Stimulated activated CD4-positive, alpha-beta T cell treated with anti-CD3 and anti-CD28 coated beads, Interleukin-12 subunit alpha, Interleukin-12 subunit beta, amount 100 ng/mL, for 4 hours (primary cell): ENCODE results near the gene EPOP.

ENCODE experiments used
- DNase-seq: peaks from one replicate; pipeline ENCODE4 v3.0.0-alpha.2; 2020

EPOP gene

GRCh38 chr17:38705523-38705802 is 30.7 kb upstream of the EPOP start:
- no peak for DNase-seq

GRCh38 chr17:38704606-38705522 is 30.1 kb upstream of the EPOP start, which contains the start of gene MLLT6:
Gene MLLT6, plus strand, starts transcription at chr17:38705273. Its CDS starts 360 bp downstream, at chr17:38705633.
- DNase-seq, result peak; percentile 83

DNA sequence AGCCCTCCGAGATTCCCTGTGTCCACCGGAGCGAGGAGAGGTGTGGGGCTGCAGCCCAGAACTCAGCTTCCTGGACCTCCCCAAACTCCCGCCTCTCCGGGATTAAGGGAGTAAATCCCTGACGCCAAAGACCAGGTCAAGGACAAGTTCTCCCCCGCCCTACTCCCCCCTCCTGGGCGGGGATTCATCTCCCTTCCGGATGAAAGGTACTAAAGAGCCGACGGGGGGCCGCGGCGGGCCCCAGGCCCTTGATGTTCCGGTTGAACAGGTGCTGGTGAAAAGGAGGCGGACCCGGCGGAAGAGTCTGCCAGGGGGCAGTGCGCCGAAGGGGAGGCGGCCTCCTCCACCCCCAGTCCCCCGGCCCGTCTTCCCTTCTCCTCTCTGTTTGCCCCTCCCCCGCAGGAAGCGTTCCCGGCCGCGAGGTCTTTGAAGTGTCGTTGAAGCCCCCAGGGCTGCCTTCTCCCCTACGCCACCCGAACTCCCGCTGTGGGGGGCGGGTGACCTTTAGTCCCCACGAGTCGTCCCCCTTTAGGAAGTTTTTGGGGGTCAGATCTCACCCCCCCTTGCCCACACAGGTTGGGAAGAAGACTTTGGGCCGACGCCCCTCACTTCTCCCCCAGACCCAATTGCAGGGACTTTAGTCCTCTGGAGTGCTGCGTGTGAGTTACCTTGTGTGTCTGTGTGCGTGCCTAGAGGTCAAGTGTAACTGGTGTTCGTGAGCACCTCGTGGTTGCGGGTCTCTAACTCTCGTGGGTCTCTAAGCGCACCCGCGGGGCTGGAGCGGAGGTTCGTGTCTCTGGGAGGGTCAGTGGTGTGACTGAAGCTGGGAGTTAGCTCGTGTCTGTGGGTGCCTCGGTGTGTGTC is 29.2 kb upstream of the EPOP start:
- peak; percentile 88 for DNase-seq

- peak; percentile 37 for DNase-seq
Measured at GRCh38 chr17:38702916-38703741, 28.4 kb upstream of the EPOP start.

DNA sequence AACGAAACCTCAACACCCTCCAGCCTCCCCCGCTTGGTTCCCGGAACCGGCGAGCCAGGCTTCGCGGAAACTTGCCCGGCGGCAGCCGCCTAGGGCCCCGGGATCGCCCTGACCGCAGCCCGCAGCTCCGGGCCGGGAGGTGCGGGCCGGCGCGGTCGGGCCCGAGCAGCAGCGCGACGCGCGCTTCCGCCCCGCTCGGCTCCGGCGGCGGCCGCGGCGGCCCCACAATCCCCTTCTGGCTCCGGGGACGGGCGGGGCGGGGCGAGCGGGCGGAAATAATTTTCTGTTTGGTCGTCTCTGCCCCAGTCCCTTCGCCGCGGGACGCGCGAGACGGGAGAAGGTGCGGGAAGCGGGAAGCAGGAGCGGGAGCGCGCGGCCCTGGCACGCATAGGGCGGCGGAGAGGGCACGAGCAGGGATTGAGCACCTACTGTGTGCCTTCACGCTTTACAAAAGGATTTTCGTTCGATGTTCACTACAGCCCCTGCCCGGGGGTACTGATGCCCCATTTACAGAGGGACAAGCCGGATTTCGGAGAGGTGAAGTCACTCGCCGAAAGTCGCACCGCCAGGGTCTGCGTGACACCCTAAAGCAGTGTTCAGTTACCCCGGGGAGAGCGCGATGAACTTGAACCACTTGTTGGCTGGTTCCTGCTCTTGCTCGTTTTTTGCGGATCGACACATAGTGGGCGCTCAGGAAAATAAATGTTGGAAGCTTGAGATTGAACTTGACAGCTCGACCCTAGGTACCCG is 27.6 kb upstream of the EPOP start:
- DNase-seq, result peak; percentile 75

DNA sequence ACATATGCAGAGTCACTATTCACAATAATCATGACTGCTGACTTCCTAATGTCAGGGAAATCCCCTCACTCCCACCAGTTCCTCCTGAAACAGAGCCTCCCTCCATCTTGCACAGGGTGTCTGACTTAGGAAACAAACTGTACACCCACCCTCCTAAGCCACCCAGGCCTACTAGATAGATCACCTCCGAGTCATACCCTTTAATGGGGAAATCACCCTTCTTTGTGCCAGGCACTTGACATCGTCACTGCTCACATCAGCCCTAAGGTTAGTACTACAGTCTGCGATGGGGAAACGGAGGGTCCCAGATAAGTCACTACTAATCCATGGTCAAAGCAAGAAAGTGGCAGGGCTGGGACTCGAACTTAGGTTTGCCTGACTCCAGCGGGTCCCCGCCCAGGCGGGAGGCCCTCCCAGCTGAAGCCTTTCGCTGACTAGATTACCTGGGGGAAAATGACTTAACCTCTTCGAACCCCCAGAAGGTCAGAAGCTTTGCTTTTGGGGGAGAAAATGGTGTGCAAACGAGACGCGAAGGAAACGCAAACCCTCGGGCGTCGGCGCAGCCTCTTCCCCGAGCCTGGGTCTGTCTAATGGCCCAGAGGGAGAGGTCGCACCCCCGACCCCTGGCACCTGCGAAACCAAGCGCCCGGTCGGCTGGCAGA is 26.9 kb upstream of the EPOP start:
- DNase-seq, result peak; percentile 69

- no peak for DNase-seq
Measured at GRCh38 chr17:38698760-38699159, 24.0 kb upstream of the EPOP start.

- DNase-seq, result no peak
Measured at GRCh38 chr17:38697061-38697820, 22.5 kb upstream of the EPOP start.

DNA sequence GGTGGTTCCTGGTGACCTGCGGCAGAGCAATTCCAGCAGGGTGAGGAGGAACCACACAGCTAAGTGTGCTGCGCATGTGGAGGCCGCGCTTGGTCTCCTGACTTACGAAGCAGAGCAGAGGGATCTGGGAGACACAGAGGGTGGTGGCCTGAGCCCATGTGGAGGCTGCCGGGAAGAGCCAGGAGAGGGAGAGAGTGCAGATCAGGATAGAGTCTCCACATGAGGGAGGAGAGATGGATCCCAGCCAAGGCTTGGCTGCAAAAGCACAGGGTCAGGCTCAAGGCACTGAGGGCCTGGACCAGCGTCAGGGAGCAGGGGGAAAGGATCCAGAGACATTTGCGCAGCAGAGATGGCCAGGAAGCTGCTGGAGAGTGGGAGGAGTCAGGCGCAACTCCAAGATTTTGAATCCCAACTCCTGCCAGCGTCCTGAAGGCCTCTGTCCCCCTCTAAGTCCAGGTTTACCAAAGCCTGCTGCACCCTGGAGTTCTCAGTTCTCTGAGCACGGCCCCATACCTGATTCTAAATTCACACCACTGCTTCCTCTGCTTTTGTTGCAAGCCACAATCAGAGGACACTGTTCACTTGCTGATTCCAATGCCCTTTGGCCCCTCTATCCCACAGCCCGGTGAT is 19.1 kb upstream of the EPOP start:
- DNase-seq, result no peak

- no peak for DNase-seq
Measured at GRCh38 chr17:38691154-38691553, 16.4 kb upstream of the EPOP start.

DNA sequence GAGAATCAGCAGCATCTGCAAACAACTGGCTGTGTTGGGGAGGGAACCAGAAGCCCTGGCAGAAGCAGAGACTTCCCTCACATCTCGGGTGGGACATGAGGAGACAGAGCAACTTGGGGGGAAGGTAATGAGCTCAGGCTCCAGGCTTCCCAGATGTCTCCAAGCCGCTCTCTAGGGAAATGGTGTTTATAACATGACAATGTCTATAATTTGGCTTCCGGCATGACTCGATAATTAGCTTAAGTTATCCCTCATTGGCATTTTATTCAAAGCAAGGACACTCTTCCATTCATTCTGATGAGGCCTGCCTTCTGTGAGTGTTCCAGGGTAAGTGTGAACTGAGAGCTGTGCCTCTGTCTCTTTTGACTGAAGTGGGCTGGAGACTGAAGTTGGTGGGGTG is 15.6 kb upstream of the EPOP start:
- DNase-seq, result no peak

DNA sequence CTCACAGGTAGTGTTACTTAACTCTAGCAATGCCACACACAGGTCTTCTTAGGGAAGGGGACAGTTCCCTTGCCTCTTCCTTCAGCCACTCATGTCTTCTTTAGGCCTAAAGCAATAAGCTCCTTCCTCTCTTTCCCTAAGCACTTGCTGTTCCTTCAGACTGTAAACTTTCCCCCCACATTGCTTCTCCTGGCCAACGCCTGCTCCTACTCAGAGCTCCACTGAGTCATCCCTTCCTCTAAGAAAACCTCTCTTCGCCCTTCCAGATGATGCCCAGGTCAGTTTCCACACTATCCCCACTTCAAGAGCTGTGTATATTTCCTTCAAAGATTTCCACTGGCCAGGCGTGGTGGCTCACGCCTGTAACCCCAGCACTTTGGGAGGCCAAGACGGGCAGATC is 12.5 kb upstream of the EPOP start:
- no peak for DNase-seq

- DNase-seq, result no peak
Measured at GRCh38 chr17:38685491-38685890, 10.7 kb upstream of the EPOP start.

DNA sequence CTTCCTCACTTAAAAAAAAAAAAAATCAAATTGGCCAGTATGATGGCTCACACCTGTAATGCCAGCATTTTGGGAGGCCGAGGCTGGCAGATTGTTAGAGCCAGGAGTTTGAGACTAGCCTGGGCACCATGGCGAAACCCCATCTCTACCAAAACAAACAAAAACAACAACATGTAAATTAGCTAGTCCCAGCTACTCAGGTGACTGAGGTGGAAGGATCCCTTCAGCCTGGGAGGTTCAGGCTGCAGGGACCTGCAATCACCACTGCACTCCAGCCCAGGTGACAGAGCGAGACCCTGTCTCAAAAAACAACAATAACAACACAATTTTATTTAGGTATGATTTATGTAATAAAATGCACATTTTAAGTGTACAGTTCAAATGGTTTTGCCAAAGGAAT is 6.3 kb upstream of the EPOP start:
- no peak for DNase-seq

GRCh38 chr17:38677819-38678218 is 3.1 kb upstream of the EPOP start:
- DNase-seq, result no peak

DNA sequence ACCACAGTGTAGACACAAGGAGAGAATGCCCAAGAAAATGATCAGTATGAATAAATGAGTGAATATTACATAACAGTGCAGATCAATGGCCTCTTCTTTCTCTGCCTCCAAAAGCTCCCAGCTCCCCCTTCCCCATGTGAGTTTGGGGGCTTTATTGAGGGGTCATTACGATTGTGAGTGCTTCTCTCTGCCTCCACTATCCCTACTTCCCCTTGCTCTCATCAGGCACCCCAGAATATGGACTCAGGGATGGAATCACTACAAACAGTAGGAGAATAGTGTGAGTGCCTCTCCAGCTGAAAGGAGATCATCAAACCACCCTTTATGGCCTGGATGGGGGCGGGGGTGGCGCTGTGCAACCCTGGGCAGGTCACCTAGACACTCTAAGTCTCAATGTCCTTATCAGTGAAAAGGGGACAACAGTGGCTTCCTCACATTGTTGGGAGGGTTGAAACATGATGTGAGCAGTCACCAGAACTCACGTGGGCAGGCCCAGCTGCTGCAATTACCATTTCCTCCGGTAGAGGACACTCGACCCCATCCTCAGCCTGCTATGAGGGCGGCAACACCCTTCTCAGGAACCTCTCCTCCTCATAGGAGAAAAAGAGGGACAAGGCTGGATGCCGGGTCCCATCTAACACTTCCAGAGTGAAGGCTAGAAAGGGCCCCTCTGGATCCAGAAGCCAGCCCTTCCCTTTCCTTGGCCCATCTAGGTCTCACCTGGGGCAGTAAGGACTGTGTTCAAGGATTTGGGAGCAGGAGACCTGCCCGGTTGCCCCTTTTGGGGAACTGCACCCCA is 2.1 kb upstream of the EPOP start:
- DNase-seq, result peak; percentile 83

GRCh38 chr17:38674014-38674748 is 576 bp downstream of the EPOP start:
- DNase-seq, result peak; percentile 51

DNA sequence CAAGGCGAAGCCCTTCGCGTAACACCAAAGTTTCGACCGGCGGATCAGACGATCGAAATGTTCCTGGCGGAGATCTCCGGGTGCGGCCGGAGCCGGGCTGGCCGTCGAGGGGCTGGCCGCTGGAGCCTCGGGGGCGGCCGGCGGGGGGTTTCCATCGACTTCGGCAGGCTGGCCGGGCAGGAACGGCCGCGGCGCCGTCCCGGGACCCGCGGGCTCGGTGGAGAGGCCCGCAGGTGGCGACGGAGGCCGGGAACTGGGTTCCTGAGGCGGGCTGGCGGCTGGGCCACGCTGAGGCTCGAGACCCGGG is 1.1 kb downstream of the EPOP start:
- no peak for DNase-seq
